A549 (cell line): ENCODE results near the gene GABBR1.

Experiments
- CHD2 ChIP-seq: fragments of 150-350 bp; IDR thresholded peaks from 2 replicates; pipeline ENCODE4 v1.6.1; 2014; ENCODE audit warnings: low read length; ENCODE audit not compliant: partially characterized antibody
- EP300 ChIP-seq, 2 experiments: fragments of >200 bp; sonication (Bioruptor Twin); formaldehyde crosslinking; IDR thresholded peaks; 2 replicates in 1 of 2; 3 replicates in 1 of 2; pipeline ENCODE4 v1.6.1; 2016 to 2017
- ESRRA ChIP-seq: fragments of 150-350 bp; IDR thresholded peaks from 2 replicates; pipeline ENCODE4 v1.6.1; 2014; ENCODE audit warnings: mild to moderate bottlenecking, low read length, borderline replicate concordance
- MAFK ChIP-seq: fragments of 450-650 bp; IDR thresholded peaks from 2 replicates; pipeline ENCODE4 v1.6.1; 2014; ENCODE audit not compliant: partially characterized antibody
- MAZ ChIP-seq: fragments of 150-350 bp; IDR thresholded peaks from 2 replicates; pipeline ENCODE4 v1.6.1; 2014; ENCODE audit warnings: antibody characterized with exemption, low read depth, low read length, borderline replicate concordance
- MYC ChIP-seq: IDR thresholded peaks from 2 replicates; pipeline ENCODE4 v1.6.1; 2012; ENCODE audit warnings: mild to moderate bottlenecking, inconsistent platforms, low read length, improper control_type of control experiment, borderline replicate concordance
- NFE2L2 ChIP-seq: fragments of 150-350 bp; conservative IDR thresholded peaks from 2 replicates; pipeline ENCODE4 v1.6.1; 2014; ENCODE audit warnings: low read length
- PHF8 ChIP-seq: fragments of 200-600 bp; sonication (generic); IDR thresholded peaks from 2 replicates; pipeline ENCODE4 v1.6.1; 2016; ENCODE audit warnings: low read depth, mild to moderate bottlenecking, antibody characterized with exemption, moderate library complexity, borderline replicate concordance
- POLR2A ChIP-seq: IDR thresholded peaks from 2 replicates; pipeline ENCODE4 v1.6.1; 2012; ENCODE audit warnings: mild to moderate bottlenecking, low read length
- RCOR1 ChIP-seq: fragments of 150-350 bp; IDR thresholded peaks from 2 replicates; pipeline ENCODE4 v1.6.1; 2014; ENCODE audit warnings: antibody characterized with exemption, low read length, low read depth
- RNF2 ChIP-seq: fragments of 200-600 bp; sonication (generic); IDR thresholded peaks from 2 replicates; pipeline ENCODE4 v1.6.1; 2016; ENCODE audit warnings: low read depth, mild to moderate bottlenecking, antibody characterized with exemption, moderate library complexity, borderline replicate concordance
- TF ChIP-seq, protein P1 (sequence below): fragments of >200 bp; sonication (Bioruptor Twin); formaldehyde crosslinking; IDR thresholded peaks from 3 replicates; pipeline ENCODE4 v1.5.1; 2016

DNA sequence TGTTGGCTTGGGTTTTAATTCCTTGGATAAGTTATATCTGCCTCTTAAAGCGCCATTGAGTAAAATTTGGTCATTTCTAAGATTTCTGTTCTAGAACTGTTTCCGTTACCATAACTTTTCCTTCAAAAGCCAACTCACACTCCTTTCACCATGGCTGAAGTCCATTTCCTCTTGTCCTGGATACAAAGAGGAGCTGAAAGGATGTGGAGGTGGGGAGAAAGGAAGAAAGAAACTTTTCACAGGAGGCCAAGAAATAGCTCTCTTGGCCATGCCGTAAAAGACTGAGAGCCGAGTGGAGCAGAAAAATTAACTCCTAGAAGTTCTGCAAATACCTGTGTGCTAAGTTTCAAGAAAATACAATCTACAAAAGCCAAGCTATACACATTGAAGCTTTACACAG is 21.6 kb downstream of the GABBR1 start:
- TF ChIP-seq, protein P1, sequence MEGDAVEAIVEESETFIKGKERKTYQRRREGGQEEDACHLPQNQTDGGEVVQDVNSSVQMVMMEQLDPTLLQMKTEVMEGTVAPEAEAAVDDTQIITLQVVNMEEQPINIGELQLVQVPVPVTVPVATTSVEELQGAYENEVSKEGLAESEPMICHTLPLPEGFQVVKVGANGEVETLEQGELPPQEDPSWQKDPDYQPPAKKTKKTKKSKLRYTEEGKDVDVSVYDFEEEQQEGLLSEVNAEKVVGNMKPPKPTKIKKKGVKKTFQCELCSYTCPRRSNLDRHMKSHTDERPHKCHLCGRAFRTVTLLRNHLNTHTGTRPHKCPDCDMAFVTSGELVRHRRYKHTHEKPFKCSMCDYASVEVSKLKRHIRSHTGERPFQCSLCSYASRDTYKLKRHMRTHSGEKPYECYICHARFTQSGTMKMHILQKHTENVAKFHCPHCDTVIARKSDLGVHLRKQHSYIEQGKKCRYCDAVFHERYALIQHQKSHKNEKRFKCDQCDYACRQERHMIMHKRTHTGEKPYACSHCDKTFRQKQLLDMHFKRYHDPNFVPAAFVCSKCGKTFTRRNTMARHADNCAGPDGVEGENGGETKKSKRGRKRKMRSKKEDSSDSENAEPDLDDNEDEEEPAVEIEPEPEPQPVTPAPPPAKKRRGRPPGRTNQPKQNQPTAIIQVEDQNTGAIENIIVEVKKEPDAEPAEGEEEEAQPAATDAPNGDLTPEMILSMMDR = no peak
- TF ChIP-seq POLR2A (no peak), EP300 (IDR thresholded peaks at IDR 0.05) (no peak), MAZ (no peak), RNF2 (no peak), NFE2L2 (no peak), ESRRA (no peak), MYC (no peak), MAFK (no peak), RCOR1 (no peak), CHD2 (no peak), PHF8 (no peak)
